ENCODE results near the gene REV3L. TPM values are rescaled to one million over a fixed set of nuclear protein-coding genes. Genes with fewer than 3 reads are reported as not detected.
A peak's percentile ranks its signal among the peaks of the same experiment; 100 is the strongest.

REV3L gene
- total RNA-seq = 37.5 TPM
- long read RNA-seq, partial matches to known transcripts = 7 of 29 reads
- long read RNA-seq, other reads (novel, unspliced or antisense) = 22 of 29 reads

- Histone ChIP-seq H3K4me3 (peak within 1 kb of the TSS; percentile 71), H3K36me3 (no peaks in the 10 kb centered on the region), H3K27ac (peak within 1 kb of the TSS; percentile 97), H3K27me3 (no peaks in the 10 kb centered on the region), H3K4me1 (peaks cover 33% of the 10 kb centered on the region), H3K9me3 (no peaks in the 10 kb centered on the region)
- peak; percentile 82 for ATAC-seq
- peak; percentile 95 for DNase-seq
- TF ChIP-seq CTCF (IDR thresholded peaks at IDR 0.05) = no peak
- intact Hi-C loops (cut with DNase I) = loop anchor here (10.0 kb wide), 1 partner anchor 122 kb away; the partner anchor contains the start of gene TRAF3IP2
Measured at GRCh38 chr6:111482959-111483735, at the start of gene REV3L. TSS of gene REV3L (minus strand) at chr6:111483218. CDS start at chr6:111482888, 330 bp downstream.

GRCh38 chr6:111531185-111531584, 48.2 kb upstream of the REV3L start:
- Histone ChIP-seq H3K9me3 (no peaks in the 10 kb centered on the region), H3K27ac (no peak overlapping the region), H3K4me3 (no peak overlapping the region), H3K36me3 (no peaks in the 10 kb centered on the region), H3K4me1 (no peaks in the 10 kb centered on the region), H3K27me3 (no peaks in the 10 kb centered on the region)
- intact Hi-C loops (cut with DNase I) = no loop called here
- DNase-seq (no peak), ATAC-seq (no peak)
- TF ChIP-seq CTCF (IDR thresholded peaks at IDR 0.05) = no peak

GRCh38 chr6:111530667-111531066, 47.6 kb upstream of the REV3L start:
- Histone ChIP-seq H3K36me3 (no peaks in the 10 kb centered on the region), H3K4me3 (no peak overlapping the region), H3K27me3 (no peaks in the 10 kb centered on the region), H3K9me3 (no peaks in the 10 kb centered on the region), H3K4me1 (no peaks in the 10 kb centered on the region), H3K27ac (no peak overlapping the region)
- TF ChIP-seq CTCF (IDR thresholded peaks at IDR 0.05) = no peak
- ATAC-seq = no peak
- intact Hi-C loops (cut with DNase I) = no loop called here
- no peak for DNase-seq

- intact Hi-C loops (cut with DNase I) = no loop called here
- no peaks in the 10 kb centered on the region for H3K36me3 ChIP-seq
- DNase-seq = no peak
- no peak overlapping the region for H3K27ac ChIP-seq
- ATAC-seq = no peak
- H3K4me3 ChIP-seq = no peak overlapping the region
- no peaks in the 10 kb centered on the region for H3K9me3 ChIP-seq
- no peaks in the 10 kb centered on the region for H3K27me3 ChIP-seq
- H3K4me1 ChIP-seq = no peaks in the 10 kb centered on the region
- no peak for TF ChIP-seq CTCF (IDR thresholded peaks at IDR 0.05)
Measured at GRCh38 chr6:111530218-111530617, 47.2 kb upstream of the REV3L start.

GRCh38 chr6:111527367-111527766, 44.3 kb upstream of the REV3L start:
- intact Hi-C loops (cut with DNase I) = no loop called here
- Histone ChIP-seq H3K4me1 (peaks cover 6% of the 10 kb centered on the region), H3K27ac (no peak overlapping the region), H3K4me3 (no peak overlapping the region), H3K36me3 (no peaks in the 10 kb centered on the region), H3K27me3 (no peaks in the 10 kb centered on the region), H3K9me3 (no peaks in the 10 kb centered on the region)
- ATAC-seq (no peak), DNase-seq (no peak)
- TF ChIP-seq CTCF (IDR thresholded peaks at IDR 0.05) = no peak

Measured in upper lobe of right lung (tissue), 1 donor.